ENCODE data around the gene NUP188. TPM values are rescaled to one million over a fixed set of nuclear protein-coding genes. Genes with fewer than 3 reads are reported as not detected.
"Not testable (repeated sequence)": the region's sequence is repeated elsewhere in the genome, so short reads cannot be mapped to it uniquely, and the experiment has no call there.

NUP188 gene
- total RNA-seq, 1 donor, result 30.0 TPM

GRCh38 chr9:129033216-129033615 lies 85.7 kb downstream of the NUP188 start:
- Histone ChIP-seq H3K4me2 (ENCODE audit: insufficient read depth, low read length) (no peak overlapping the region), H3K4me1 (ENCODE audit: insufficient read depth, low read length) (peaks cover 17% of the 10 kb centered on the region), H3K36me3 (ENCODE audit: insufficient read depth, low read length) (no peaks in the 10 kb centered on the region), H3K27me3 (ENCODE audit: insufficient read depth, low read length) (no peaks in the 10 kb centered on the region), H3K4me3 (ENCODE audit: insufficient read depth, low read length) (no peak overlapping the region), H3K9me3 (ENCODE audit: low read depth, low read length) (no peaks in the 10 kb centered on the region), H4K20me1 (ENCODE audit: insufficient read depth, low read length) (peaks cover 14% of the 10 kb centered on the region), H3K79me2 (ENCODE audit: insufficient read depth, low read length) (peaks cover 17% of the 10 kb centered on the region), H2AFZ (ENCODE audit: low read length) (no peak overlapping the region), H3K27ac (ENCODE audit: low read depth, low read length) (no peak overlapping the region)
- no peak for TF ChIP-seq CTCF (IDR thresholded peaks at IDR 0.05; ENCODE audit: extremely low read depth, low read depth, low read length)
- DNase-seq (ENCODE audit: insufficient read length, low spot score, missing footprints), result peak; percentile 11

- peaks cover 20% of the 10 kb centered on the region for H4K20me1 ChIP-seq (ENCODE audit: insufficient read depth, low read length)
- peak overlapping the region; percentile 99 for H3K4me3 ChIP-seq (ENCODE audit: insufficient read depth, low read length)
- peak overlapping the region; percentile 99 for H3K4me2 ChIP-seq (ENCODE audit: insufficient read depth, low read length)
- H3K9me3 ChIP-seq (ENCODE audit: low read depth, low read length); H3K27ac ChIP-seq (ENCODE audit: low read depth, low read length); H3K27me3 ChIP-seq (ENCODE audit: insufficient read depth, low read length); DNase-seq (ENCODE audit: insufficient read length, low spot score, missing footprints); H3K36me3 ChIP-seq (ENCODE audit: insufficient read depth, low read length): not testable (repeated sequence)
- H2AFZ ChIP-seq (ENCODE audit: low read length), result peak overlapping the region; percentile 100
- peaks cover 21% of the 10 kb centered on the region for H3K4me1 ChIP-seq (ENCODE audit: insufficient read depth, low read length)
- H3K79me2 ChIP-seq (ENCODE audit: insufficient read depth, low read length), result peaks cover 34% of the 10 kb centered on the region
Measured at GRCh38 chr9:129035838-129036237, 88.3 kb downstream of the NUP188 start.

GRCh38 chr9:129036241-129036922 lies 88.9 kb downstream of the NUP188 start, which contains the start of gene MIGA2:
Gene MIGA2, plus strand, starts transcription at chr9:129036626. Its CDS starts 3,969 bp downstream, at chr9:129040595.
- peak within 1 kb of the TSS; percentile 99 for H3K4me3 ChIP-seq (ENCODE audit: insufficient read depth, low read length)
- H2AFZ ChIP-seq (ENCODE audit: low read length), result peak within 1 kb of the TSS; percentile 100
- H3K27me3 ChIP-seq (ENCODE audit: insufficient read depth, low read length), result no peaks in the 10 kb centered on the region
- peak within 1 kb of the TSS; percentile 99 for H3K4me2 ChIP-seq (ENCODE audit: insufficient read depth, low read length)
- peaks cover 34% of the 10 kb centered on the region for H3K79me2 ChIP-seq (ENCODE audit: insufficient read depth, low read length)
- H3K4me1 ChIP-seq (ENCODE audit: insufficient read depth, low read length), result peaks cover 21% of the 10 kb centered on the region
- TF ChIP-seq CTCF (IDR thresholded peaks at IDR 0.05; ENCODE audit: extremely low read depth, low read depth, low read length), result no peak
- H3K36me3 ChIP-seq (ENCODE audit: insufficient read depth, low read length), result peaks cover 1% of the 10 kb centered on the region
- peak within 1 kb of the TSS; percentile 66 for H3K27ac ChIP-seq (ENCODE audit: low read depth, low read length)
- peak; percentile 100 for DNase-seq (ENCODE audit: insufficient read length, low spot score, missing footprints)
- H3K9me3 ChIP-seq (ENCODE audit: low read depth, low read length), result no peaks in the 10 kb centered on the region
- peaks cover 20% of the 10 kb centered on the region for H4K20me1 ChIP-seq (ENCODE audit: insufficient read depth, low read length)

GRCh38 chr9:129036923-129037766 lies 89.6 kb downstream of the NUP188 start:
- H3K4me3 ChIP-seq (ENCODE audit: insufficient read depth, low read length), result peak overlapping the region; percentile 99
- H3K4me2 ChIP-seq (ENCODE audit: insufficient read depth, low read length), result peak overlapping the region; percentile 91
- H3K27ac ChIP-seq (ENCODE audit: low read depth, low read length), result peak overlapping the region; percentile 66
- DNase-seq (ENCODE audit: insufficient read length, low spot score, missing footprints), result peak; percentile 91
- peaks cover 34% of the 10 kb centered on the region for H3K79me2 ChIP-seq (ENCODE audit: insufficient read depth, low read length)
- H4K20me1 ChIP-seq (ENCODE audit: insufficient read depth, low read length), result peaks cover 20% of the 10 kb centered on the region
- H3K36me3 ChIP-seq (ENCODE audit: insufficient read depth, low read length), result peaks cover 9% of the 10 kb centered on the region
- H3K4me1 ChIP-seq (ENCODE audit: insufficient read depth, low read length), result peaks cover 21% of the 10 kb centered on the region
- H2AFZ ChIP-seq (ENCODE audit: low read length), result peak overlapping the region; percentile 89
- no peaks in the 10 kb centered on the region for H3K27me3 ChIP-seq (ENCODE audit: insufficient read depth, low read length)
- TF ChIP-seq CTCF (IDR thresholded peaks at IDR 0.05; ENCODE audit: extremely low read depth, low read depth, low read length), result no peak
- no peaks in the 10 kb centered on the region for H3K9me3 ChIP-seq (ENCODE audit: low read depth, low read length)

Measured in osteoblast (primary cell).